ENCODE data around the gene NECAB2.

The NECAB2 gene

DNA sequence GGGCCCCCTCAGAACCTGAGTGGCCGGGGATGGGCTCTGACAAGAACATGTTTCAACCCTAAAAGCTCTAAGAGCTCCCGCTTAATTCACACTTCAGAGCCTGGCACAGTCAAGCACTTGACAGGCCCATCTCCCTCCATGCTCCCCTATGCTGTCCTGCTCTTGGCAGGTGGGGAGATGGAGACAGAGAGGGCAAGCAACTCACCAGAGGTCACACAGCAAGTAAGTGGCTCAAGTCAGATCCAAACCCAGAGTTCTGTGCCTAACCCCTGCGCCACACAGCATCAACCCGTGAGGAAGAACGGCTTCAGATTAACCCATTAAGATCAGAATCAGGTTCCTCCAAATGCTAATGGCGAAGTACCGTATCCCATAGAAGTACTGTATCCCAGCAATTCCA is 36.4 kb downstream of the NECAB2 start:
- no peak for DNase-seq
- Mint-ChIP-seq H3K27ac (no peak overlapping the region), H3K4me3 (no peak overlapping the region), H3K4me1 (no peaks in the 10 kb centered on the region), H3K9me3 (no peaks in the 10 kb centered on the region), H3K27me3 (peaks cover 33% of the 10 kb centered on the region)
- no peak for ATAC-seq

GRCh38 chr16:84005391-84005790 is 37.3 kb downstream of the NECAB2 start:
- H3K9me3 Mint-ChIP-seq, result no peaks in the 10 kb centered on the region
- H3K27me3 Mint-ChIP-seq, result peaks cover 32% of the 10 kb centered on the region
- ATAC-seq, result no peak
- H3K4me1 Mint-ChIP-seq, result no peaks in the 10 kb centered on the region
- H3K27ac Mint-ChIP-seq, result no peak overlapping the region
- no peak overlapping the region for H3K4me3 Mint-ChIP-seq
- no peak for DNase-seq

DNA sequence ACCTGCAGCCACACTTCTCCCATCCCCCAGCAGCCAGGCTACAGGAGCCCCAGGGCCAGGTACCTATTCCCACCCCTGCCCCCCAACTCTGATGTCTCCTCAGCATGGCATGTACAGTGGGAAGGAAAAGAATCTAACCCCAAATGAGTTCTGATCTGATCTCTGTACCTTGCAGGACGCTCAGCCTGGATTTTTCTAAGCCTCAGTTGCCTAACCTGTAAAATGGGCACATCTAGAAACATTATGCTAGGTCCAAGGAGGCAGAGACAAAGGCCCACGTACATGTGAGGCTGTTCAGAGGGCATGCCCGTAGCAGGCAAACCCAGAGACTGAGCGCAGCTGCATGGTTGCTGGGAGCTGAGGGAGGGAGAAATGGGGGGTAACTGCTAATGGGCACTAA is 39.5 kb downstream of the NECAB2 start:
- DNase-seq (no peak), ATAC-seq (no peak)
- no peak overlapping the region for H3K4me3 Mint-ChIP-seq
- H3K27me3 Mint-ChIP-seq, result peaks cover 26% of the 10 kb centered on the region
- no peaks in the 10 kb centered on the region for H3K4me1 Mint-ChIP-seq
- no peaks in the 10 kb centered on the region for H3K9me3 Mint-ChIP-seq
- H3K27ac Mint-ChIP-seq, result peak overlapping the region; percentile 22 to 57

DNA sequence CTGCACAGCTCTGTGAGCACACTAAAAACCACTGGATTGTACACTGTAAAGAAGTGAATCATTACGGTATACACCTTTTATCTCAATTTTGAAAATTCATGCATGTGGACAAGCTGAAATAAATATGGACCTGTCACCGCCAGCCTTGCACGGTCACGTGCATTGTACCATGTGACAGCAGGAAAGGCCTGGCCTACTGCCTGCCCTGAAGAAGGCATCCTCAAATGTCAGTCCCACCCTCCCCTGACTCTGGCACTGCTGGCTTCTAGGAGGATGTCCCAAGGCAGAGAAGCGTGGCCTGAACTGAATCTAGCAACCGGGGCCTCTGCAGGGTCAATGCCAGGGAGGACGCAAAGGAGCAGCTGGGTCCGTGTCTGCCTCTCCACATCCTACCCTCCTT is 39.9 kb downstream of the NECAB2 start:
- Mint-ChIP-seq H3K9me3 (no peaks in the 10 kb centered on the region), H3K27me3 (peaks cover 21% of the 10 kb centered on the region), H3K4me1 (no peaks in the 10 kb centered on the region), H3K4me3 (no peak overlapping the region), H3K27ac (no peak overlapping the region)
- DNase-seq (no peak), ATAC-seq (no peak)

GRCh38 chr16:84009282-84009681 is 41.2 kb downstream of the NECAB2 start:
- peaks cover 0 to under 1% of the 10 kb centered on the region in 2 donors for H3K9me3 Mint-ChIP-seq

GRCh38 chr16:84013787-84014569 is 45.9 kb downstream of the NECAB2 start:
- ATAC-seq (peak; percentile 89), DNase-seq (peak; percentile 79 to 85)
- Mint-ChIP-seq H3K4me3 (peak overlapping the region; percentile 12 to 48), H3K27me3 (peaks cover 17% of the 10 kb centered on the region), H3K4me1 (peaks cover 12% of the 10 kb centered on the region), H3K9me3 (peaks cover 4 to 14% of the 10 kb centered on the region in 2 donors), H3K27ac (peak overlapping the region; percentile 19 to 67)

More at GRCh38 chr16:84009282-84009681, 41.2 kb downstream of the NECAB2 start:
- H3K4me3 Mint-ChIP-seq, result no peak overlapping the region
- ATAC-seq, result no peak
- no peak overlapping the region for H3K27ac Mint-ChIP-seq
- no peak for DNase-seq
- H3K4me1 Mint-ChIP-seq, result peaks cover 7% of the 10 kb centered on the region
- H3K27me3 Mint-ChIP-seq, result peaks cover 22% of the 10 kb centered on the region

GRCh38 chr16:84014570-84015327 is 46.7 kb downstream of the NECAB2 start:
- Mint-ChIP-seq H3K4me1 (peaks cover 12% of the 10 kb centered on the region), H3K27ac (peak overlapping the region in 1 of 2 donors; percentile 82), H3K9me3 (peaks cover 4 to 19% of the 10 kb centered on the region in 2 donors), H3K4me3 (peak overlapping the region; percentile 12 to 48), H3K27me3 (peaks cover 17% of the 10 kb centered on the region)
- DNase-seq, result no peak
- ATAC-seq, result no peak

DNA sequence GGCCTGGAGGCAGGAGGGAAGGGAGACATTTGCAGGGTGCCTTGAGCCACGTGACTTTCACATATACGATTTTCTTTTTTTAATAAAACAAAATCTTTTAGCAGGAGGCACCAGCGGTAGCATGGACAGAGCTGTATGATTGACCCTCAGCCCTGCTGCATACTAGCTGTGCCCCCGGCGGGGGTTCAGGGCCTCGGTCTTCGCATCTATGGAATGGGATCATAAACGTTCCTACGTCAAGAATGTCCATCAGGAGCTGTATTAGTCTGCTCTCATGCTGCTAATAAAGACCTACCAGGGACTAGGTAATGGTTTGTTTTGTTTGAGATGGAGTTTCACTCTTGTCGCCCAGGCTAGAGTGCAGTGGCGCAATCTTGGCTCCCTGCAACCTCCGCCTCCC is 47.4 kb downstream of the NECAB2 start:
- Mint-ChIP-seq H3K27me3 (peaks cover 15% of the 10 kb centered on the region), H3K4me1 (peaks cover 12% of the 10 kb centered on the region), H3K4me3 (no peak overlapping the region), H3K9me3 (peaks cover 4 to 21% of the 10 kb centered on the region in 2 donors), H3K27ac (no peak overlapping the region)
- no peak for ATAC-seq
- no peak for DNase-seq

DNA sequence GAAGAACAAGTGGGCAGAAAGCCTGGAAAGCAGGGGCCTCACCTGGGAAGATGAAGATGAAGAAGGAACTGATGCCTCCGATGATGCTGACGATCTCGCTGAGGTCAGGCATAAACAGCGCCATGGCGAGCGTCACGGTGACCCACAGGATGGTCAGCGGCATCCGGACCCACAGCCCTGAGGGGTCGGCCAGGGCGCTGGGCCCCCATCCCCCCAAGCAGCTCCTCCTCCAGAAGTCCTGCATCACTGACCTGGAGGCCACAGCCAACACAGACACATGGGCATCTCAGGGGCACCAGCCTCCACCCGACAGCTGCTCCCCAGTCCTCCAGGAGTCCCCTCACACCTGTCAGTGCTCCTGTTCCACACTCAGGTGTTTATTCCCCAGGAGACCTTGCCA is 48.4 kb downstream of the NECAB2 start:
- peaks cover 12% of the 10 kb centered on the region for H3K4me1 Mint-ChIP-seq
- ATAC-seq (no peak), DNase-seq (no peak)
- peaks cover 8% of the 10 kb centered on the region for H3K27me3 Mint-ChIP-seq
- H3K27ac Mint-ChIP-seq, result no peak overlapping the region
- H3K4me3 Mint-ChIP-seq, result no peak overlapping the region
- H3K9me3 Mint-ChIP-seq, result peaks cover 4 to 31% of the 10 kb centered on the region in 2 donors

- H3K27ac Mint-ChIP-seq, result no peak overlapping the region
- H3K4me3 Mint-ChIP-seq, result no peak overlapping the region
- H3K9me3 Mint-ChIP-seq, result peaks cover 4 to 42% of the 10 kb centered on the region in 2 donors
- ATAC-seq (no peak), DNase-seq (no peak)
- H3K27me3 Mint-ChIP-seq, result peaks cover 29% of the 10 kb centered on the region
- peaks cover 11% of the 10 kb centered on the region for H3K4me1 Mint-ChIP-seq
Measured at GRCh38 chr16:84018710-84019109, 50.7 kb downstream of the NECAB2 start.

- ATAC-seq (no peak), DNase-seq (no peak)
- H3K4me1 Mint-ChIP-seq, result no peaks in the 10 kb centered on the region
- H3K4me3 Mint-ChIP-seq, result no peak overlapping the region
- H3K9me3 Mint-ChIP-seq, result peaks cover 4 to 35% of the 10 kb centered on the region in 2 donors
- H3K27ac Mint-ChIP-seq, result no peak overlapping the region
- peaks cover 25% of the 10 kb centered on the region for H3K27me3 Mint-ChIP-seq
Measured at GRCh38 chr16:84020353-84020752, 52.3 kb downstream of the NECAB2 start.

- Mint-ChIP-seq H3K27ac (no peak overlapping the region), H3K4me1 (no peaks in the 10 kb centered on the region), H3K27me3 (peaks cover 36% of the 10 kb centered on the region), H3K4me3 (no peak overlapping the region), H3K9me3 (peaks cover 4 to 35% of the 10 kb centered on the region in 2 donors)
- DNase-seq (no peak), ATAC-seq (no peak)
Measured at GRCh38 chr16:84021488-84021887, 53.4 kb downstream of the NECAB2 start.

DNA sequence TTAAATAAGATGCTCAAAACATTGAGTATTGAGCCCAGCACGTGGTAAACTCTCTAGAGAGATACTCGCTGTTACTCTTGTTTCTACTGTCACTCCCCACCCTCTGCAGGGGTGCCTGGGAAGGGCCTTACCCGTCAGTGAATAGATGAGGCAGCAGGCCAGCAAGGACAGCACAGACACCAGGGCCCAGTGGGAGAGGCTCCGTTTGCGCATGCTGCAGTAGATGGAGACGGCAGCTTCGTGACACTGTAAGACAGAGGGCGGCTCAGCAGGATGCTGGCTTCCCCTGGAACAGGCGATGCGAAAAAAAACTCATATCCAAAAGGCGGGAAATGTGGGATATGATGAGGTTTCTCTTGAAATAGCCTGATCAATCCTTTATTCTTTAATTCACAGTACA is 54.6 kb downstream of the NECAB2 start:
- H3K4me1 Mint-ChIP-seq, result peaks cover 3% of the 10 kb centered on the region
- H3K4me3 Mint-ChIP-seq, result no peak overlapping the region
- H3K27me3 Mint-ChIP-seq, result peaks cover 47% of the 10 kb centered on the region
- DNase-seq (no peak), ATAC-seq (no peak)
- peaks cover 4 to 35% of the 10 kb centered on the region in 2 donors for H3K9me3 Mint-ChIP-seq
- H3K27ac Mint-ChIP-seq, result no peak overlapping the region

- ATAC-seq (no peak), DNase-seq (no peak)
- Mint-ChIP-seq H3K4me3 (no peak overlapping the region), H3K4me1 (peaks cover 21% of the 10 kb centered on the region), H3K9me3 (peaks cover 0 to 25% of the 10 kb centered on the region in 2 donors), H3K27ac (no peak overlapping the region), H3K27me3 (peaks cover 63% of the 10 kb centered on the region)
Measured at GRCh38 chr16:84024854-84025253, 56.8 kb downstream of the NECAB2 start.

DNA sequence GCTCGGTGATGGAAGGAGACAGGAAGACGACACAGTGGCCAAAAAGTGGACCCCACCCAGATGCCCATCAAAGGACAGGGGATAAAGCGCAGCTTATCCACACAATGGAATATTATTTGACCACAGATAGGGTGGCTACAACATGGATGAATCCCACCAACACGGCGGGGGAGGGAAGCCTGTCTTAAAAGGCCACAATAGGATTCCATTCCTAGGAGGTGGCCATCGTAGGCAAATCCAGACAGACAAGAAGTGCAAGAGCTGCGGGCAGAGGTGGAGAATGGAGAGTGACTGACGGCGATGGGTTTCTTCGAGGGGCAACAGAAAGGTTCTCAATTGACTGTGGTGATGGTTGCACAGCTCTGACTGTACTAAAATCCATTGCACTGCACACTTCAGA is 58.6 kb downstream of the NECAB2 start:
- Mint-ChIP-seq H3K4me3 (no peak overlapping the region), H3K9me3 (peaks cover 0 to 21% of the 10 kb centered on the region in 2 donors), H3K27ac (peak overlapping the region in 1 of 2 donors; percentile 41), H3K4me1 (peaks cover 35% of the 10 kb centered on the region), H3K27me3 (peaks cover 81% of the 10 kb centered on the region)
- DNase-seq (no peak), ATAC-seq (no peak)

GRCh38 chr16:84027625-84028024 is 59.6 kb downstream of the NECAB2 start:
- Mint-ChIP-seq H3K27me3 (peaks cover 80% of the 10 kb centered on the region), H3K9me3 (peaks cover 0 to 12% of the 10 kb centered on the region in 2 donors), H3K27ac (no peak overlapping the region), H3K4me3 (no peak overlapping the region), H3K4me1 (peaks cover 35% of the 10 kb centered on the region)
- no peak for DNase-seq
- no peak for ATAC-seq

Data from stimulated activated naive CD8-positive, alpha-beta T cell treated with anti-CD3 and anti-CD28 coated beads, Interleukin-15, amount 100 ng/mL, for 72 hours (primary cell).